OCI-LY3 (cell line): ENCODE measurements around the gene MLPH.

Source experiments
- H2AFZ ChIP-seq: fragments of 200-600, 300-600 bp; shearing (Covaris generic); 2 replicates; pipeline ENCODE4 v1.6.0; 2014; ENCODE audit warnings: antibody characterized with exemption, low read depth, low read length
- H3K27ac ChIP-seq: fragments of 200-600, 300-600 bp; sonication (generic); 2 replicates; pipeline ENCODE4 v1.5.1; 2014; ENCODE audit warnings: mild to moderate bottlenecking, low read length, moderate library complexity, mixed read lengths
- H3K27me3 ChIP-seq: fragments of 200-600, 300-600 bp; sonication (generic); 2 replicates; pipeline ENCODE4 v1.6.1; 2014; ENCODE audit warnings: low read depth, low read length, mixed read lengths
- H3K36me3 ChIP-seq: fragments of 200-600, 300-600 bp; sonication (generic); replicated peaks from 2 replicates; pipeline ENCODE3; 2014; ENCODE audit warnings: low read depth, low read length, mixed read lengths
- H3K4me1 ChIP-seq: fragments of 300-600, 200-600 bp; sonication (generic); 2 replicates; pipeline ENCODE4 v1.6.1; 2014; ENCODE audit warnings: low read length, mixed read lengths
- H3K4me2 ChIP-seq: fragments of 200-600, 300-600 bp; sonication (generic); 2 replicates; pipeline ENCODE4 v1.6.1; 2014; ENCODE audit warnings: low read length, mixed read lengths
- H3K4me3 ChIP-seq: fragments of 300-600, 200-600 bp; sonication (generic); 2 replicates; pipeline ENCODE4 v1.5.1; 2014; ENCODE audit warnings: antibody characterized with exemption, mild to moderate bottlenecking, low read length, moderate library complexity
- H3K79me2 ChIP-seq: fragments of 300-600, 200-600 bp; shearing (Covaris generic); 2 replicates; pipeline ENCODE4 v1.6.1; 2014; ENCODE audit warnings: mild to moderate bottlenecking, low read length, mixed read lengths
- H3K9ac ChIP-seq: fragments of 300-600, 200-600 bp; shearing (Covaris generic); 2 replicates; pipeline ENCODE4 v1.6.0; 2014; ENCODE audit warnings: mild to moderate bottlenecking, low read length, moderate library complexity
- H3K9me3 ChIP-seq: fragments of 200-600, 300-600 bp; shearing (Covaris generic); 2 replicates; pipeline ENCODE4 v1.6.1; 2014; ENCODE audit warnings: low read length, mixed read lengths; ENCODE audit not compliant: insufficient read depth
- H4K20me1 ChIP-seq: fragments of 200-600, 300-600 bp; sonication (generic); 2 replicates; pipeline ENCODE4 v1.6.1; 2016; ENCODE audit warnings: low read length, mixed read lengths; ENCODE audit not compliant: insufficient read depth
- CTCF ChIP-seq: fragments of 200-600, 300-600 bp; sonication (generic); IDR thresholded peaks from 2 replicates; pipeline ENCODE4 v1.5.1; 2014; ENCODE audit warnings: antibody characterized with exemption, low read length, low read depth
- EZH2phosphoT487 ChIP-seq: fragments of 200-600 bp; shearing (Covaris generic); IDR thresholded peaks from 2 replicates; pipeline ENCODE4 v1.6.1; 2018; ENCODE audit warnings: antibody characterized with exemption, mixed run types, low read depth

The MLPH gene, protein sequence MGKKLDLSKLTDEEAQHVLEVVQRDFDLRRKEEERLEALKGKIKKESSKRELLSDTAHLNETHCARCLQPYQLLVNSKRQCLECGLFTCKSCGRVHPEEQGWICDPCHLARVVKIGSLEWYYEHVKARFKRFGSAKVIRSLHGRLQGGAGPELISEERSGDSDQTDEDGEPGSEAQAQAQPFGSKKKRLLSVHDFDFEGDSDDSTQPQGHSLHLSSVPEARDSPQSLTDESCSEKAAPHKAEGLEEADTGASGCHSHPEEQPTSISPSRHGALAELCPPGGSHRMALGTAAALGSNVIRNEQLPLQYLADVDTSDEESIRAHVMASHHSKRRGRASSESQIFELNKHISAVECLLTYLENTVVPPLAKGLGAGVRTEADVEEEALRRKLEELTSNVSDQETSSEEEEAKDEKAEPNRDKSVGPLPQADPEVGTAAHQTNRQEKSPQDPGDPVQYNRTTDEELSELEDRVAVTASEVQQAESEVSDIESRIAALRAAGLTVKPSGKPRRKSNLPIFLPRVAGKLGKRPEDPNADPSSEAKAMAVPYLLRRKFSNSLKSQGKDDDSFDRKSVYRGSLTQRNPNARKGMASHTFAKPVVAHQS

DNA sequence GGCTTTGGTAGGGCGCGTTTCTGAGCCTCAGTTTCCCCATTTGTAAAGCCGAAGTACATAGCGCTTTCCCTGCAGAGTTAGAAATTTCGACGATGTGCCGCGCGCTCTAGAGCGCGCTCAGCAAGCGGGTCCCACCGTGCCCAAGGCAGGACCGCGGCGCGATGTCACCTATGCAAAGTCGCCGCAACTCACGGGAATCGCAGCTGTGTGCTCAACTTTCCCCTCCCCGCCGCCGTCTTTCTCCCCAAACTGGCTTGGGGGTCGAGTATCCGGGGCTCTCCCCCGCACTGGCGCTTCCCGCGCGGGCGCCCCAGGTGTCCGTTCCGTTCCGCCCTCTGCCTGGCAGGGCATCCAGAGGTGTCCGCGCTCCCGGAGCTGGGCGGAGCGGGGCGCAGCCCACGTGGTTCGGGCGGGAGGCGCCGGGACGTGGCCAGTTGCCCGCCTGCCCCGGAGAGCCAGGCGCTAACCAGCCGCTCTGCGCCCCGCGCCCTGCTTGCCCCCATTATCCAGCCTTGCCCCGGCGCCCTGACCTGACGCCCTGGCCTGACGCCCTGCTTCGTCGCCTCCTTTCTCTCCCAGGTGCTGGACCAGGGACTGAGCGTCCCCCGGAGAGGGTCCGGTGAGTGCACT, at the start of gene MLPH:
TSS of gene MLPH (plus strand) at position 433 of the 630 bp plus-strand sequence. CDS start 6,176 bp downstream, outside the sequence.
- Histone ChIP-seq H4K20me1 (no peaks in the 10 kb centered on the region), H3K27ac (no peak within 1 kb of the TSS), H2AFZ (no peak within 1 kb of the TSS), H3K4me1 (peaks cover 15% of the 10 kb centered on the region), H3K36me3 (no peaks in the 10 kb centered on the region), H3K27me3 (no peaks in the 10 kb centered on the region), H3K9ac (no peak within 1 kb of the TSS), H3K4me2 (no peak within 1 kb of the TSS), H3K4me3 (no peak within 1 kb of the TSS), H3K79me2 (no peaks in the 10 kb centered on the region), H3K9me3 (peaks cover 10% of the 10 kb centered on the region; the same call in 1 of the 2 replicates)
- TF ChIP-seq EZH2phosphoT487 = no peak
- TF ChIP-seq CTCF = no peak

GRCh38 chr2:237437566-237437965, 49.5 kb upstream of the MLPH start:
- no peak overlapping the region for H3K4me3 ChIP-seq
- peaks cover 34% of the 10 kb centered on the region for H3K4me1 ChIP-seq
- H3K9me3 ChIP-seq = no peaks in the 10 kb centered on the region
- TF ChIP-seq EZH2phosphoT487 = no peak
- no peak overlapping the region for H2AFZ ChIP-seq
- H3K9ac ChIP-seq = no peak overlapping the region
- no peak overlapping the region for H3K27ac ChIP-seq
- H3K36me3 ChIP-seq = no peaks in the 10 kb centered on the region
- no peaks in the 10 kb centered on the region for H4K20me1 ChIP-seq
- no peaks in the 10 kb centered on the region for H3K79me2 ChIP-seq
- no peaks in the 10 kb centered on the region for H3K27me3 ChIP-seq
- no peak overlapping the region for H3K4me2 ChIP-seq

GRCh38 chr2:237438080-237438940, 48.7 kb upstream of the MLPH start:
- Histone ChIP-seq H3K4me2 (no peak overlapping the region), H3K27me3 (no peaks in the 10 kb centered on the region), H3K79me2 (no peaks in the 10 kb centered on the region), H2AFZ (no peak overlapping the region), H4K20me1 (no peaks in the 10 kb centered on the region), H3K9ac (no peak overlapping the region), H3K27ac (no peak overlapping the region), H3K4me3 (no peak overlapping the region), H3K36me3 (no peaks in the 10 kb centered on the region), H3K9me3 (no peaks in the 10 kb centered on the region), H3K4me1 (peaks cover 34% of the 10 kb centered on the region)
- no peak for TF ChIP-seq EZH2phosphoT487
- TF ChIP-seq CTCF = no peak

GRCh38 chr2:237440819-237441281, 46.2 kb upstream of the MLPH start:
- Histone ChIP-seq H4K20me1 (no peaks in the 10 kb centered on the region), H3K79me2 (no peaks in the 10 kb centered on the region), H3K27me3 (no peaks in the 10 kb centered on the region), H3K27ac (peak overlapping the region; percentile 49), H3K36me3 (no peaks in the 10 kb centered on the region), H3K9ac (no peak overlapping the region), H3K4me3 (no peak overlapping the region), H3K4me1 (peaks cover 25% of the 10 kb centered on the region), H3K9me3 (no peaks in the 10 kb centered on the region), H3K4me2 (peak overlapping the region; percentile 24), H2AFZ (no peak overlapping the region)
- TF ChIP-seq CTCF (no peak), EZH2phosphoT487 (no peak)
